Liver (tissue), 3 donors: ENCODE measurements around the gene COL23A1.

Source experiments
- GABPA ChIP-seq, 2 donors: IDR thresholded peaks in 1 of 2; conservative IDR thresholded peaks in 1 of 2; 2 replicates each; pipeline ENCODE4 v1.6.1; 2016; ENCODE audit warnings: antibody characterized with exemption in 2 of 2, mild to moderate bottlenecking in 1 of 2, moderate library complexity in 1 of 2
- TAF1 ChIP-seq: conservative IDR thresholded peaks from 2 replicates; pipeline ENCODE4 v1.6.1; 2016; ENCODE audit warnings: antibody characterized with exemption, mild to moderate bottlenecking
- TF ChIP-seq, protein P1 (sequence below): fragments of 150-350 bp; IDR thresholded peaks from 2 replicates; pipeline ENCODE4 v1.5.1; 2017; ENCODE audit warnings: improper control_type of control experiment, low read depth, low read length; ENCODE audit not compliant: missing input control
- donor health status: healthy.
- donor health status: healthy.

DNA sequence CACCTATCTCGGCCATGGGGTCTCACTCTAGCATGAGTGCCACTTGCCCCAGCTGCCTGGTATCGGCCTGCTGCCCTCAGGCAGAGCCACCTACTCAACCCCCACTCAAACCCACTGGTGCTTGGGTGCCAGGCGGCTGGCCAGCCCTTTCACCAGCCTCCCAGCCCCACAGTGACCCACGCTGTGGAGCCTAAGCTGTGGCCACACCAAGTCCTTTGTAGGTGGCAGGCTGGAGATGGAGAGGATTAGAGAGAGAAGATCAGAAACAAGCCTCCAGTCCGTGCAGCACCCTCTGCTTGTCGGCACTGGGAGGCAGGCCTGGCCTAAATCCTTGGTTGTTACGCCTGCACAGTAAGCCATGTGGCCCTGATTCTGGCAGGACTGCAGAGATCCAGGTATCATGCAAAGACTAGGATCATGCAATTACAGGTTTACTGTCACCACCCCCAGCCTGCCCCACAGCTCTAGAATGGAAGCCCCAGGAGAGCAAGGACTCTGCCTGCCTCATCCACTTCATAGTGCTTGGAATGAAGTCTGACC, 171.7 kb downstream of the COL23A1 start:
- TF ChIP-seq, protein P1, sequence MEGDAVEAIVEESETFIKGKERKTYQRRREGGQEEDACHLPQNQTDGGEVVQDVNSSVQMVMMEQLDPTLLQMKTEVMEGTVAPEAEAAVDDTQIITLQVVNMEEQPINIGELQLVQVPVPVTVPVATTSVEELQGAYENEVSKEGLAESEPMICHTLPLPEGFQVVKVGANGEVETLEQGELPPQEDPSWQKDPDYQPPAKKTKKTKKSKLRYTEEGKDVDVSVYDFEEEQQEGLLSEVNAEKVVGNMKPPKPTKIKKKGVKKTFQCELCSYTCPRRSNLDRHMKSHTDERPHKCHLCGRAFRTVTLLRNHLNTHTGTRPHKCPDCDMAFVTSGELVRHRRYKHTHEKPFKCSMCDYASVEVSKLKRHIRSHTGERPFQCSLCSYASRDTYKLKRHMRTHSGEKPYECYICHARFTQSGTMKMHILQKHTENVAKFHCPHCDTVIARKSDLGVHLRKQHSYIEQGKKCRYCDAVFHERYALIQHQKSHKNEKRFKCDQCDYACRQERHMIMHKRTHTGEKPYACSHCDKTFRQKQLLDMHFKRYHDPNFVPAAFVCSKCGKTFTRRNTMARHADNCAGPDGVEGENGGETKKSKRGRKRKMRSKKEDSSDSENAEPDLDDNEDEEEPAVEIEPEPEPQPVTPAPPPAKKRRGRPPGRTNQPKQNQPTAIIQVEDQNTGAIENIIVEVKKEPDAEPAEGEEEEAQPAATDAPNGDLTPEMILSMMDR, result no peak
- no peak for TF ChIP-seq TAF1
- TF ChIP-seq GABPA (IDR thresholded peaks at IDR 0.05 in 1 of 2, conservative IDR thresholded peaks at IDR 0.05 in 1 of 2), result no peak
